GM21381 (cell line): ENCODE measurements around the gene MRPS6.

Source experiments
- ATAC-seq: cut with Tn5 transposase; IDR thresholded peaks from one replicate; pipeline ENCODE4 v1.9.1; 2021; ENCODE audit warnings: mild to moderate bottlenecking, moderate library complexity; ENCODE audit not compliant: unreplicated experiment

MRPS6 gene

DNA sequence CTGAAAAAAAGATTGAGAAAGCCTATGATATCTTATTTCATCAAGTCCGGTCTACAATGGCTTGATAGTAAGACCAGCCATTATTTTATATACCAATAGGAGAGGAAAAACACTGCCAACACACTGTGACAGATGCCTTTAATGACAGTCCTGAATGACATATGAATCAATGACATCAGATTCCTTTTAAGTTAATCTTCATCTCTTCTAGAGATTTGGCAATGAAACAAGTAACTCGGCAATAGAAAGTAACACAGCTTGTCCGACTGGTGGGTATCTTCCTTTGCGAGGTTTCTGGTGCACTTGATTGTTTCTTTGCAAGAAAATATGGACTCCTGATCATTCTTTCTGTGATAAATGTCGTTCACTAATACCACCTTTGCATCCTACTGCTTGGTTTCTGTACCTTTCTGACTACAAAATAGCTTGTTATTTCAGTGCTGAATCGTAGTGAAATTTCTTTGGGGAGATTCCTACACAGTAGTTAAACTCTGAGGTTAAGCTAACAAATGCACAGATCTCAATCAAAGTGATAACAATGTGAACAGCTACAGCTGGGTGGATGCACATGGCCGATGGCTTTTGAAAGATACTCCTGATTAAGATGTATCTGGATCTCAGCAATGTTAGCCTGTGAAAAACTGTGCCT, 104.7 kb downstream of the MRPS6 start:
- no peak for ATAC-seq

DNA sequence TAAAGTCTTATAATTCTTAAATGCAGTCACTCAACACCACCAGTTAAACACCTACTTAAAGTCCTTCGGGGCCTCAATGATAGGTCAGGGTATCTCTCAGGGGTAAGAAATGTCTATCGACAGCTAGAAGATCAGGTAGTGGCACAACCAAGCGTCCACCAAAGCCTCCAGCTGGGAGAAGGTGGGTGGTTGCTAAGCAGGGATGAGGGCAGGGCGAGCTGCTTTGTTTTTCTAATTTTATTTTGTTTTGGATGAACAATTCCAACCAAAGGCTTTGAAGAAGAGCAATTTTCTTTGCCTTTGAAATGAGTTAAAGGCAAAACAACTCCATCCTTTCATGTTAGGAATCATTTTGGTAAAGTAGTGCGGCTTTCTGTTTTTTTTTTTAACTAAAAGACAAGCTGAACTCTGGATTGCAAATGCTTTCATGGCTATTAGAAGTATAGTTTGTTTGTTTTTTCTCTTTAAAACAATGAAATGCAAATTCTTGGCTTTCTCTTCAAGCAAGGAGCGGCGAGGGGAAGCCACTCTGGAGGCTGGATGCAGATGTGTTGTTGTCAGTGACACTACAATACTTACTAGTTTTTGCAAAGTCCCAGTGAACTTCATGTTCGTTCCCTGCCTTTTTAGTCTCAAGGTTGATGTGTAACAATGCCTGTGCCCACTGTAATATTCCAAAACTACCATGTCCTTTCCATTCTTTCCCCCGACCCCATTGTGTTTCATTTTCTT, 106.0 kb downstream of the MRPS6 start:
- ATAC-seq = no peak

DNA sequence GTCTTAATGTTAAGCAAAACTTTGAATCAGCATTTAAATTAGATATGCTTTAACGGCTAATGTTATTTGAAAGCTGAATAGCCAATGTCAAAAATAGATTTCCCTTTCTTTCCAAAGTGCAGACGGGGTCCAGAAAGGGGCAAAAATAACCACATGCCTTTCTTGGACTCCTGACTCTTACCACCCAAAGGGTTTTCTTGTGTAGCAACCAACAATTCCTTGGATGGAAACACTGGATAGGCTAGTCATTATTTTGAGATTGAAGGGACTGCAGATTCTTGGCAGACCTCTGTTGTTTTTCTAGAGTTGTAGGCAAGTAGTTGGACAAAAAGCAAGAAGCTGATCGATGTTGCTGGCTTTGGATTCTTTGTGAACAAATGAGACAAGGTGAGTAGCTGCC, 107.0 kb downstream of the MRPS6 start:
- no peak for ATAC-seq

- ATAC-seq = no peak
These were observed 107.5 kb downstream of the MRPS6 start for GRCh38 chr21:34180826-34181359.

GRCh38 chr21:34181431-34182039, 108.2 kb downstream of the MRPS6 start:
- ATAC-seq = no peak

- no peak for ATAC-seq
These were observed 109.1 kb downstream of the MRPS6 start for GRCh38 chr21:34182436-34182835.

- ATAC-seq = no peak
These were observed 110.1 kb downstream of the MRPS6 start for GRCh38 chr21:34183331-34183928.

DNA sequence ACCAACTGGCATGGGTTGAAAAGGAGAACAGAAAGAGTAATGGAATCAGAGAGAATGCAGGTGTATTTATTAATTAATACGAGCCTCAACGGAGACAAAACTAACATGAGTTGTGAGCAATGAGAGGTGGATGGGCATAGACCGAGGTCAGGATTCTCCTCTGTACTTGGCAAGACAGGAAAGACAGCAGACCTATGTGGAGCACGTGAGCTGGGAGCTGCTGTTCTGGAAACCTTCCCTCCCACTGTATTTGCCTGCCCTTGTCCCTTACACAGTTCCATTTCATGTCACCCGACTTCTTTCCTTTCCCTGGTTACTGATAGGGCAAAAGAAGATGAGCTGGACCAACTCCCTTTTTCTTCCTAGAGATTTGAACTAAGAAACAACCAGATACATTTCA, 110.9 kb downstream of the MRPS6 start:
- ATAC-seq = no peak

DNA sequence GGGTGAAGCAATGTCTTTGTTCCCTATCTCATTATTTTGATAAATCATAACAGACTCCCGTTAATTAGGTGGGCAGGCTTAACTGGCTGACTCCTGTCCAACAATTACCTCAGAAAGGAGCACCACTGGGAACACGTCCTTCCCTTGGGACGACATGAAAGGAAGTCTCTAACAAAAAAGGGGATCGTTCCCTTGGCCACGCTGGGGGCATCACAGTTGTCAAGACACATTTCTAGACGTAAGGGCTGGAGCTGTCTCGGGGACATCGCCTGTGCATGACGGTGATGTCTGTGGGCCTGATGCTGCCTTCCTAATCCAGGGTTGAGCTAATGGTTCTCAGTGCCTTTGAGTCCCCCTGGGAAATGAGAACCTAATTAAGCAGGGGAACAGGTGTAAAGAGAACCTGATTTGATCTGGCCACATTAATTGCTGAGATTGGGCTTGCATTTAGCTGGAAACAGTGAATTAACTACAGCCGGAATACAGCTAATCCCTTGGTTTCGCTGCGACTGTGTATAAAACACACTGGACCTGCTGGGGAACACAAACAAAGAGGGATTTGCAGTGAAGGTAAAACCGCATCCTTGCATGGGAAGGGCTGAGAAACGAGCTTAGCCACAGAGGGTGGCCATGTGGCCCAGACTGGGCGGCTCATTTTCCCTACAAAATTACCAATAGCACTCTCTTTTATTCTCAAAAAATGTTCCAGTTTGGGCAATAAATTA, 111.8 kb downstream of the MRPS6 start:
- no peak for ATAC-seq

DNA sequence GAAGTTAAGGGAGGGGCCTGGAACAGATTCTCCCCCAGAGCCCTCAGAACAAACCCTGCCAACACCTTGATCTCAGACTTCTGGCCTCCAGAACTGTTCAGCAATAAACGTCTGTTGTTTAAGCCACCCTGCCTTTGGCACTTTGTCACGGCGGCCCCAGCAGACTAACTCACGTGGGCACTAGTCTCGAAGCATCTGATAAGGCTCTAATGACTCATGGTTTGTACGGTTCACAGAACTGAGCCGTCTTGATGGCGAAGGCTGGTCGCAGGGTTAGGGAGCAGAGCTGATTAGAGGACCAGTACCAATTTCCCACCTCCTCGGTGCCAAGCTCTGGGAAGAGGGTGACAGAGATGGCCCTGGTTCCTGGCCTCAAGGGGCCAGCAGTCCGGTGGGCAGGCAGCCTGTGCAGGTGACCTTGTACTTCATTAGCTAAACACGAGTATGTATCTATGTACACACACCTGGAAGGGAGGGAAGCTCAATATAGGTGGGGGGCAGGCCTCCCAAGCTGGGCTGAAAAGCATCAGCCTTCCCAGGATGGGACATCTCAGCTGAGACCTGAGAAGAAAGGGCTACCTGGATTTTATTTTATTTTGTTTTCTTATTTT, 112.8 kb downstream of the MRPS6 start:
- ATAC-seq = no peak

GRCh38 chr21:34187935-34188334, 114.6 kb downstream of the MRPS6 start:
- ATAC-seq = no peak

GRCh38 chr21:34189506-34189905, 116.1 kb downstream of the MRPS6 start:
- no peak for ATAC-seq

- ATAC-seq = no peak
These were observed 117.4 kb downstream of the MRPS6 start for GRCh38 chr21:34190576-34191321.

- ATAC-seq = no peak
These were observed 118.5 kb downstream of the MRPS6 start for GRCh38 chr21:34191876-34192275.
